Anterior cingulate cortex (tissue), 58 donors: Measurements from ENCODE around the gene SLC4A3.

Experiments
- DNase-seq, 58 donors: peaks; one replicate each; lab custom pipeline; 2025; lab: John Stamatoyannopoulos, UW

Gene SLC4A3, protein sequence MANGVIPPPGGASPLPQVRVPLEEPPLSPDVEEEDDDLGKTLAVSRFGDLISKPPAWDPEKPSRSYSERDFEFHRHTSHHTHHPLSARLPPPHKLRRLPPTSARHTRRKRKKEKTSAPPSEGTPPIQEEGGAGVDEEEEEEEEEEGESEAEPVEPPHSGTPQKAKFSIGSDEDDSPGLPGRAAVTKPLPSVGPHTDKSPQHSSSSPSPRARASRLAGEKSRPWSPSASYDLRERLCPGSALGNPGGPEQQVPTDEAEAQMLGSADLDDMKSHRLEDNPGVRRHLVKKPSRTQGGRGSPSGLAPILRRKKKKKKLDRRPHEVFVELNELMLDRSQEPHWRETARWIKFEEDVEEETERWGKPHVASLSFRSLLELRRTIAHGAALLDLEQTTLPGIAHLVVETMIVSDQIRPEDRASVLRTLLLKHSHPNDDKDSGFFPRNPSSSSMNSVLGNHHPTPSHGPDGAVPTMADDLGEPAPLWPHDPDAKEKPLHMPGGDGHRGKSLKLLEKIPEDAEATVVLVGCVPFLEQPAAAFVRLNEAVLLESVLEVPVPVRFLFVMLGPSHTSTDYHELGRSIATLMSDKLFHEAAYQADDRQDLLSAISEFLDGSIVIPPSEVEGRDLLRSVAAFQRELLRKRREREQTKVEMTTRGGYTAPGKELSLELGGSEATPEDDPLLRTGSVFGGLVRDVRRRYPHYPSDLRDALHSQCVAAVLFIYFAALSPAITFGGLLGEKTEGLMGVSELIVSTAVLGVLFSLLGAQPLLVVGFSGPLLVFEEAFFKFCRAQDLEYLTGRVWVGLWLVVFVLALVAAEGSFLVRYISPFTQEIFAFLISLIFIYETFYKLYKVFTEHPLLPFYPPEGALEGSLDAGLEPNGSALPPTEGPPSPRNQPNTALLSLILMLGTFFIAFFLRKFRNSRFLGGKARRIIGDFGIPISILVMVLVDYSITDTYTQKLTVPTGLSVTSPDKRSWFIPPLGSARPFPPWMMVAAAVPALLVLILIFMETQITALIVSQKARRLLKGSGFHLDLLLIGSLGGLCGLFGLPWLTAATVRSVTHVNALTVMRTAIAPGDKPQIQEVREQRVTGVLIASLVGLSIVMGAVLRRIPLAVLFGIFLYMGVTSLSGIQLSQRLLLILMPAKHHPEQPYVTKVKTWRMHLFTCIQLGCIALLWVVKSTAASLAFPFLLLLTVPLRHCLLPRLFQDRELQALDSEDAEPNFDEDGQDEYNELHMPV

DNA sequence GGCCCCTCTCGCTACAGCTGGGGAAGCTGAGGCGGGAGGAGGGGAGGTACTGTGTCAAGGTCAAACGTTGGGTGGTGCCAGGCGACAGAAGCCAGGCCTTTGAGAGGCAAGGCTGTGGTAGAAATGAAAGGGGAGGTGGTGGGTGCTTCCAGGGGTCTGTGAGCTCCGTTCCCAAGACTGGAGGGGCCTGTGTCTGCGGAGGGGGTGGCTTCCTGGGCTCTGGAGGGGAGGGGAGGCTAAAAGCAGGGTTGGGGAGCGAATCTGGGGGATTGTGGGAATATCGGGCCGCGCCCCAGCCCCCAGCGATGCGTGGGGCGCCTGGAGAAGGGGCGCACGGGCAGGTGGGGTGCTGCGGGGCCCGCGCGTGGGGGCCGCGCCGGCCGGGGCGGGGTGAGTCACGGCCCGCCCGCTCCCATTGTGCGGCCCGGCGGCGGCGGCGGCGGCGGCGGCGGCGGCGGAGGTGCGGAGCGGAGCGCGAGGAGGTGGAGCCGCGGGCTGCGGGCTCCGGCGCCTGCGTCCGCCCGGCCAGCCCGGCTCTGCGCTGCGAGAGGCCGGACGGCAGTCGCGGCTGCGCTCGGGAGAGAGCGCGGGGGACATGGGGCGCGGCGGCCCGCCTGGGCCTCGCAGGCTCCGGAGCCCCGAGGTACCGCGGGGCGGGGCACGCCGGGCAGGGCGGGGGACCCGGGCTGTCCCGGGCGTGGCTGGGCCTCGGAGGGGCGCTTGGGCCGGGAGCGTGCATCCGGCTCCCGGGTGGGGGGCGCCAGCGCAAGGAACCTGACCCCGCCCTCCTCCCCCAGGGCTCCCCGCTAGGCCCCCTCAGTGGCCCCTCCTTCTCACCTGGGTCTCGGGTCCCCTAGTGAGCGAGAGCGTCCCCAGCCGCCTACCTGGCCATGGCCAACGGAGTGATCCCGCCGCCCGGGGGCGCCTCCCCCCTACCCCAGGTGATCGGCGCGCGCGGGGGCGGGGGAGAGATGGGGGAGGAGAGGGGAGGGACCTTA, at the start of gene SLC4A3:
Gene SLC4A3, plus strand, starts transcription at position 528 of the 998 bp plus-strand sequence. Its CDS starts 363 bp downstream, at position 891.
- peak in 1 of 58 donors; percentile 37 for DNase-seq

DNA sequence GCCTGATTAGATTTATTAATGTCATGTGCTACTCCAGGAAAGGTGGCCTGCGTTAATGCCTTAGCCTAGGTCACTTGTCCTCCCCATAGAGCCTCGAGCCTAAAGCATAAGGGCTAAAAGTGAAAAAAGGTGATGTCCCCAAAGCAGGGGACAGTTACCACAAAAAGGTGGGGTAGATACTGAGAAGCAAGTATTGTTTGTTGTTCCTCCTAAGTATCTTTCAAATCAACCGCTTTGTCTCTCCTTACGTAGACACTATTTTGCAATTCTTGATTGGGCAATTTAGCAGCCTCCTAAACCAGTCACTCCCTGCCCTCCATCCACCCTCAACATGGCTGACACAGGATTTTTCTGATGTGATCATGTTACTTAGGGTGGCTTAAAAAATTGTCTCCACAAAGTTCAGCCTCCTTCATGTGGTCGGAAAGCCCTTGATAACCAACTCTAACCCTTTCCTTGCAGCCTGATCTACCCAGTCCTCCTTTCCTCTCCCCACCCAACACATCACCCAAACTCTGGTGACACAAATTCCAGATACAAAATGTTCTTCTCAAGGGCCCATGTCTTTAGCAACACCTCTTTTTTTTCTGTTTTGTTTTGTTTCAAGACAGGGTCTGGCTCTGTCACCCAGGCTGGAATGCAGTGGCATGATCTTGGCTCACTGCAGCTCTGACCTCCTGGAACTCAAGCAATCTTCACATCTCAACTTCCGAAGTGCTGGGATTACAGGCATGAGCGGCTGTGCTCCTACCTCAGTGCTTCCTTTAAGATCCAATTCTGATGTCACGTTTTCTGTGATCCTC, 48.4 kb upstream of the SLC4A3 start:
- DNase-seq, result no peak

DNA sequence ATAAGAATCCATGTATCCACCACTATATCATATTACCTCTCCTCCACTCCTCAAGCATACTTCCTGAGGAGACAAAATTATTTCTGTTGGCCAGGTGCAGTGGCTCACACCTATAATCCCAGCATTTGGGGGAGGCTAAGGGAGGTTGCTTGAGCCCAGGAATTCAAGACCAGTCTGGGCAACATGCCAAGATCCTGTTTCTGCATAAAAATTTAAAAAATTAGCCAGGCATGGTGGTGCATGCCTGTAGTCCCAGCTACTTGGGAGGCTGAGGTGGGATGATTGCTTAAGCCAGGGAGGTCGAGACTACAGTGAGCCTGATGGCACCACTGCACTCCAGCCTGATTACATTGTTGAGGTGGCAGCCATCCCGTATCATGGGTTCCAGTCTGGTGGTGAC, 46.1 kb upstream of the SLC4A3 start:
- DNase-seq, result no peak

DNA sequence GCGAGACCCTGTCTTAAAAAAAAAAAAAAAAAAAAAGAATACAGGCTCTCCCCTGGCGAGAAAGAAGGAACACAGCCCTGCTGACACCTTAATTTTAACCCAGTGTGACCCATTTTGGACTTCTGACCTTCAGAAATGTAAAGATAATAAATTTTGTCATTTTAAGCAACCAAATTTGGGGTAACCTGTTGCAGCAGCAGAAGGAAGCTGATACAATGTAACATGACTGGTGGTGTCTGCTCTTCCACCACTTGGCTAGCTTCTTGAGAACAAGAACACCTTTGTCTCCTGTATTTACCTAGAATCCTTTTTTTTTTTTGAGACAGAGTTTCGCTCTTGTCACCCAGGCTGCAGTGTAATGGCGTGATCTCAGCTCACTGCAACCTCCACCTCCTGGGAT, 36.3 kb upstream of the SLC4A3 start:
- DNase-seq, result no peak

DNA sequence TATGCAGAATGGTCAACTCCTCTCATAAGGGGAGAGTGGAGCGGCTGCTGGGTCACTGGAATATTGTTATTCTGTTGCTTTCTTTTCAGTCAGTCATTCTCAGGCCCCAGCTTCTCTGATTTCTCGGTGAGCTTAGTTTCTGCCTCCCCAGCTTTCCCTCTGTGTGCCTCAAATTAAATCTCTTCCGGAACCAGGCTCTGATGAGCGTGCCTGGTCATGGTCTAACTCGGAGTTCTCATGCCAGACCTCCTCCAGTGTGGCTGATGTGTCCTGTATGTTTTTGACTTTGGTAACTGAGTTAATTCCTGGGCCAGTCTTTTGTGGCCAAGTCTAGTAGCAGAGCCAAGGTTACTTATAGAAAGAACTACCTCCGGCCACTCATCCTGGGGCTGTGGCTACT, 34.7 kb upstream of the SLC4A3 start:
- no peak for DNase-seq

DNA sequence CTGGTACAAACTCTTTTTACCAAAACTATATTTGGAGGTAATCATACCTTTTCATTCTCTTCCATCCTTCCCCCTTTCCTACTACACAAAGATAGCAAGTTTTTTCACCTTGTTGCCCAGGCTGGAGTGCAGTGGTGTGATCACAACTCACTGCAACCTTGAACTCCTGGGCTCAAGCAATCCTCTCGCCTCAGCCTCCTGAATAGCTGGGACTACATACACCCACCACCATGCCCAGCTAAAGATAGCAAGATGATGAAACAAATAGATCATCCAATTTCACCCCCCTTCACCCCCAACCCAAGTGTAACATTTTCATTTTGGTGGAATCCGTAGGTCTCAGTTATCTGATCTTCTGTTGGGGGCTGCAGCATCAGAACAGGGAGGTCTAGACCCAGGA, 34.3 kb upstream of the SLC4A3 start:
- DNase-seq, result no peak

DNA sequence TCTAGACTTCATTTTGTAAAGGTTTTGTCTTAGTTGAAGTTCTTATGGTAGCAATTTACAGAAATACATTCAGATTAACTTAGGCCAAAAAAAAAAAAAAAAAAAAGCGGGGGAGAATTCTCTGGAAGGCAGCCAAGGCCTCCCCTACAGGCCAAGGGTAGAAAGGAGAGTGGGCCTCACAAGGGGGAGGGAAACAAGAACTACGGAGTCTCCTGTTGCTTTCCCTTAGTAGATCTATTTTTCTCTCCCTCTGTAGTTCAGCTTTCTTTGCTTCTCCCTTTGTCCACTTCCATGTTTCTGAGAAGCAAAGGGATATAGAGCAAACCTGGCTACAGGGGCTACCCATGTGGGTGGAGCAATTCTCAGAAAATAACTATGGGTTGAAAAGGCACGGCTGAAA, 32.2 kb upstream of the SLC4A3 start:
- no peak for DNase-seq

DNA sequence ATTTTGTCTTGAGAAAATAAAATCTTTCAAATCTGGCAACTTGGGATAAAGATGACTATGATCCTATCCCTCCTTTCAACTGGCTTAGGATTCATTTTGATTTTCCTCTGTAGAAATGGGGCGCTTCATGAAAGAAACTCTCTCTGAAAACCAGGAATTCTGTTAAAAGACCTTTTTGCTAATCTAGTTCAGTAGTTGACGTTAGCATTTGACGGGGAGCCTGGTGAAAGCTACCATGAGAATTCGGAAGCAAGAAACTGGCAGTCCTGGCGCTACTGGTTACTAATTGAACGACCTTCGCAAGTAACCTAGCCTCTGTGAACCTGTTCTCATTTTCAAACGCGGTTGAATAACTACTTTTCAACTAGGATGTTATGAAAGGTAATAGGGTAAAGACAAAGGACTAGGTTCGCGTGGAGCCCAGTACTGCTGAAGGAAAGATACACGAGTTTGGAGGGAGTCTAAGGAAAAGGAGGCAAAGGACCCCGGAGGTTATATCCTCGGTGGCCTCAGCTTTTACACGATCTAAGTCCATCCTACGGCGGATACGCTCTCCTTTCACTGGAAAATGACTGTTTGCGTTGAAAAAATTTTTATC, 30.4 kb upstream of the SLC4A3 start:
- DNase-seq, result peak in 4 of 58 donors; percentile 10 to 64 (median 46)

DNA sequence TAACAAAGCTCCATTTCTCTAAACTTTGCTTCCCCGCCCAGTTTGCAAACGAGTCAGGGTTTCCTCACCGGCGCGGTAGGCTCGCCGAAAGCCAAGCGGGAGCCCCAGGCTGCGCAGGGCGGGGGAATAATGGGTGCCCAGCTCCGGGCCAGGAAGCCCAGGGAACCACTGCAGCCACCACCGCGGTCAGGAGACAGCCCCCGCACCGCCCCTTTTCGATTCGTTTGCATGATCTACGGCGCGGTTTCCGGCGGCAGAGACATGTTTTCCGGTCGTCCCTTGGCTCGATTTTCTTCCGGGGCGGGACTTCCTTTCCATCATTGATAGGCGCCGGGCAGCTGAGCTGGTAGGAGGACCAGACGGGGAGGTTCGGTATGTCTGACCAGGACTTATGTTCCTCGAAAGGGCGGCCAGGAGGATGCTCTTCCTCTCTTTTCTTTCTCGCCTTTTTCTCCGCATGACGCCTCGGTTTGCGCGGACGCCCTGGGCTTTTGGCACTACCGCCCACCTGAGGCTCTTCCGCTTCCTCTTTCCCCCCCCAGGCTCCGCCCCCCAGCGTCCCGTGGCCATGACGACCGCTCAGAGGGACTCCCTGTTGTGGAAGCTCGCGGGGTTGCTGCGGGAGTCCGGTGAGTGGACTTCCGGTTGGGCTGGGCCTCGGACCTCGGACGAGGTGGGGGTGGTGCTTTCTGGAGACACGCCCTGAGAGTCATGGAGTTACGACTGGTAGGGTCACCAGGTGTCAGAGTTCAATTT, 29.7 kb upstream of the SLC4A3 start, which contains the start of gene STK11IP:
Gene STK11IP, plus strand, starts transcription at position 306 of the 756 bp plus-strand sequence. Its CDS starts 263 bp downstream, at position 569.
- DNase-seq, result peak; percentile 70 to 98 (median 94)

DNA sequence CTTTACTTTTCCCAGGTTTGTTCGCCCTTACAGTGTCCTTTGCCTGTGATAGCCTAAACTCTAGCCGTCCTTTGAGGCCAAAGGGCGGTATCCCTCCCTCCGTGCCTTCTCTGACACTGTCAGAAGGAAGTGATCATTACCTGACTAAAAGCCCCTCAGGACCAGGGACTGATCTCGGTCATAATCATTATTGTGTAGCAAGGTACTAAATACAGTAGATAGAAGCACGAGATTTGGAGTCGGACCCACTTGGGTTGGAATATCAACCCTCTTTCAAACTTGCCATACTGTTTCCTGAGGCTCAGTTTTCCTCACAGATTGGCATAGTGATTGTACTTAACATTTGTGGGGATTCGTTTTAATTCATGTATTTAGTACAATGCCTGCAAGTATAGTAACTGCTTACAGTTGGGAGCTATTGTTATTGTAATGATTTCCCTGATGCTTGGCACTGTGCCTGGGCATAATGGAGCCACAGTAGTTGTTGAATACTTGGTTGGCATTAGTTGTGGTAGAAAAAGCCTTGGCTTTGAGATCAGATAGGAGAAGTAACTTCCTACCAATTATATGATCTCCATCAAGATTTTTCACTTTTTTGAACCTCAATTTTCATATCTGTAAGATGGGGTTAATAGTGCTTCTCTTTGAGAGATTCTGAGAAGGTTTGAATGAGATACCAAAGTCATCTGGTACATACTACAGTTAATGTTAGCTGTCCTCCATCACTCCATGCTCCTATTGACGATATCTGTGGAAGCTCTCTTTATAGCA, 28.9 kb upstream of the SLC4A3 start:
- DNase-seq, result no peak

DNA sequence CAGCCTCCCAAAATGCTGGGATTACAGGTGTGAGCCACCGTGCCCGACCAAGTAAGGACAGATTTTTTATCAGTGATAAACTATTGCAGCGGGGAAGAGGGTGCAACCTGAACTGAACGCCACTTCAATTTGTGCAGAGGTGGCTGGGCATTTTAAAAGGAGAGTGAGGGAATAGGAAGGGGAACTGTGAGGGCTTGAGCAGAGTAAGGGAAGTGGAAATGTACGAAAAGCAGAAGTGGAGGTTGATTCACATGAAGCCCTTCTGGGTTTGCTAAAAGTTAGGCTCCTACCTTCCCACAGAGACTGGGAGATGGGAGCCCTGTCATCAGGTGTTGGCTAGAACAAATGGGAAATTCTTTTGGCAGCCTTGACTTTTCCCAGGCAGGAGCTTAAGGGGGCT, 23.7 kb upstream of the SLC4A3 start:
- no peak for DNase-seq

DNA sequence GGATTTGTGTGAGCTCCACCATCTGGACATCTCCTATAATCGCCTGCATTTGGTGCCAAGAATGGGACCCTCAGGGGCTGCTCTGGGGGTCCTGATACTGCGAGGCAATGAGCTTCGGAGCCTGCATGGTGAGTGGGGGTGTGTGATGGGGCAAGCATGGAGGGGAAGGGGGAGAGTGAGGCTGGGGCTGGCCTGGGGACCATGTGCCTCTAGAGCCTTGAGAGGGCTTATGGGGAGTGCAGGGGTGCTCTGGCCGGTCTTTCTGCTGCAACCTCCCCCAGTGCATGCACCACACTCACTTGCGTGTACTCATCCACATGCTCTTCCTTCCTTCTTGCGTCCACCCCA, 21.8 kb upstream of the SLC4A3 start:
- no peak for DNase-seq

DNA sequence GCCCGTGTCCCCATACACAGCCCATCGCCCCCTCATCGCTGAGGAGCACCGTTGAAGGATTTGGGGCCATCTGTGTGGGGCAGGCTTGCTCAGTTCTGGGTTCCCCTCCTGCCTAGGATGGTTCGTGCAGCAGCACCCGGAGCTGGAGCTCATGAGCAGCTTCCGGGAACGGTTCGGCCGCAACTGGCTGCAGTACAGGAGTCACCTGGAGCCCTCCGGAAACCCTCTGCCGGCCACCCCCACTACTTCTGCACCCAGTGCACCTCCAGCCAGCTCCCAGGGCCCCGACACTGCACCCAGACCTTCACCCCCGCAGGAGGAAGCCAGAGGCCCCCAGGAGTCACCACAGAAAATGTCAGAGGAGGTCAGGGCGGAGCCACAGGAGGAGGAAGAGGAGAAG, 19.5 kb upstream of the SLC4A3 start:
- DNase-seq, result no peak

DNA sequence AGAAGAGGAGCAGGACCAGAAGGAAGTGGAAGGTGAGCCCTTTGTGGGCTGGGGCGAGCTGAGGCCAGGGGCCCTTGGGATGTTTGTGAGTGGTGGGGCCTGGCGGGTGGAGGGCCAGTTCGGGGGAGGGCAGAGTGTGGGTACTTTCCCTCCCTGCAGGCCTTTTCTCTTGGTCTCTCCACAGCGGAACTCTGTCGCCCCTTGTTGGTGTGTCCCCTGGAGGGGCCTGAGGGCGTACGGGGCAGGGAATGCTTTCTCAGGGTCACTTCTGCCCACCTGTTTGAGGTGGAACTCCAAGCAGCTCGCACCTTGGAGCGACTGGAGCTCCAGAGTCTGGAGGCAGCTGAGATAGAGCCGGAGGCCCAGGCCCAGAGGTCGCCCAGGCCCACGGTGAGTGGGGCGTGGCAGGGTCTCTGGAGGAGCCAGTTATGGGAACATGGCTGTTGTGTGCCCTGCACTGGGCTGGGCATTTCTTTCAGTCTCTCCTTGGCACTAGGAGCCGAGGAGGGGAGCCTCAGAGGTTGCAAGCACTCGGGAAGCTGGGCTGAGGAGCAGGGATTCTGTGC, 18.9 kb upstream of the SLC4A3 start:
- no peak for DNase-seq

DNA sequence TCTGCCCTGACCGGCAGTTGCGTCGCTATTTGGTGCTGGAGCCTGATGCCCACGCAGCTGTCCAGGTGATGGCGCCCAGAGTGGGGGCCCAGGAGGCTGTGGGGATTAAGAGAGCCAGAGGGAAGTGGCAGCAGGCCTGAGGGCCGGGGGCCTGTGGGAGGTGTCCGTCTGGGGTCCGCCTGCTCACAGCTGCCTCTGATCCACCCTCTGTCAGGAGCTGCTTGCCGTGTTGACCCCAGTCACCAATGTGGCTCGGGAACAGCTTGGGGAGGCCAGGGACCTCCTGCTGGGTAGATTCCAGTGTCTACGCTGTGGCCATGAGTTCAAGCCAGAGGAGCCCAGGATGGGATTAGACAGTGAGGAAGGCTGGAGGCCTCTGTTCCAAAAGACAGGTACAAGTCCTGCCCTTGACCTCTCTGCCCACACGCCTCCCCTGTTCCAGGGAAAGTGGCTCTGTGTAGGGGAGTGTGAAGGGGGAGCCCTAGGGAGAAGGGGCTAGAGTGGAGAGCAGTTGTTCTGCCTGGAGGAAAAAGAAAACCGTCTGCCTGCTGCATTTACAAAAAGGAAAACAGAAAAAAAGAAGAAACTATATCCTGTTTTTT, 18.2 kb upstream of the SLC4A3 start:
- DNase-seq, result no peak

DNA sequence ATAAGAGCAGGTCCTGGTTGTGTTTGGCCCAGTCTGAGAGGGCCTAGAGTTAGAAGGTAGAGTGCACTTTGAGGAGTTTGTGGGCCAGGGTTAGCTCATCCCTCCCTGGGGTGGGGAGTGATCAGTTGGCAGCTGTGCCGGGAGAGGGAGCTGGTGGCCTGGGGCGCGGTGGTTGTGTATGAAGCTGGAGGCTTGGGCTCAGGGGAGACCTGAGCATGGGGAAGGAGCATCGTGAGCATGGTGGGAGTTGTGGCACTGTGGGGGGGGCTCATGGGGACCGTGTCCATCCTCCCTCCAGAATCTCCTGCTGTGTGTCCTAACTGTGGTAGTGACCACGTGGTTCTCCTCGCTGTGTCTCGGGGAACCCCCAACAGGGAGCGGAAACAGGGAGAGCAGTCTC, 16.1 kb upstream of the SLC4A3 start:
- DNase-seq, result no peak
